Hepatocyte (in vitro differentiated cells): ENCODE measurements around the gene MUC15.

Experiments
- EZH2 ChIP-seq: fragments of 200-600 bp; sonication (generic); IDR thresholded peaks from 2 replicates; pipeline ENCODE4 v1.6.1; 2016; ENCODE audit warnings: antibody characterized with exemption, mild to moderate bottlenecking, borderline replicate concordance
- EZH2phosphoT487 ChIP-seq: fragments of 200-600 bp; sonication (generic); IDR thresholded peaks from one replicate; pipeline ENCODE4 v1.6.1; 2018; ENCODE audit warnings: antibody characterized with exemption, mild to moderate bottlenecking, low read depth, moderate library complexity; ENCODE audit not compliant: unreplicated experiment, severe bottlenecking
- TF ChIP-seq, protein P1 (sequence below): fragments of 200-600 bp; sonication (generic); IDR thresholded peaks from 2 replicates; pipeline ENCODE4 v1.5.1; 2016; ENCODE audit warnings: antibody characterized with exemption, mild to moderate bottlenecking; ENCODE audit not compliant: poor library complexity

GRCh38 chr11:26556582-26556981, 15.5 kb downstream of the MUC15 start:
- no peak for TF ChIP-seq EZH2
- TF ChIP-seq, protein P1, sequence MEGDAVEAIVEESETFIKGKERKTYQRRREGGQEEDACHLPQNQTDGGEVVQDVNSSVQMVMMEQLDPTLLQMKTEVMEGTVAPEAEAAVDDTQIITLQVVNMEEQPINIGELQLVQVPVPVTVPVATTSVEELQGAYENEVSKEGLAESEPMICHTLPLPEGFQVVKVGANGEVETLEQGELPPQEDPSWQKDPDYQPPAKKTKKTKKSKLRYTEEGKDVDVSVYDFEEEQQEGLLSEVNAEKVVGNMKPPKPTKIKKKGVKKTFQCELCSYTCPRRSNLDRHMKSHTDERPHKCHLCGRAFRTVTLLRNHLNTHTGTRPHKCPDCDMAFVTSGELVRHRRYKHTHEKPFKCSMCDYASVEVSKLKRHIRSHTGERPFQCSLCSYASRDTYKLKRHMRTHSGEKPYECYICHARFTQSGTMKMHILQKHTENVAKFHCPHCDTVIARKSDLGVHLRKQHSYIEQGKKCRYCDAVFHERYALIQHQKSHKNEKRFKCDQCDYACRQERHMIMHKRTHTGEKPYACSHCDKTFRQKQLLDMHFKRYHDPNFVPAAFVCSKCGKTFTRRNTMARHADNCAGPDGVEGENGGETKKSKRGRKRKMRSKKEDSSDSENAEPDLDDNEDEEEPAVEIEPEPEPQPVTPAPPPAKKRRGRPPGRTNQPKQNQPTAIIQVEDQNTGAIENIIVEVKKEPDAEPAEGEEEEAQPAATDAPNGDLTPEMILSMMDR, result no peak
- TF ChIP-seq EZH2phosphoT487, result no peak
